ENCODE results near the gene CYTIP.

DNA sequence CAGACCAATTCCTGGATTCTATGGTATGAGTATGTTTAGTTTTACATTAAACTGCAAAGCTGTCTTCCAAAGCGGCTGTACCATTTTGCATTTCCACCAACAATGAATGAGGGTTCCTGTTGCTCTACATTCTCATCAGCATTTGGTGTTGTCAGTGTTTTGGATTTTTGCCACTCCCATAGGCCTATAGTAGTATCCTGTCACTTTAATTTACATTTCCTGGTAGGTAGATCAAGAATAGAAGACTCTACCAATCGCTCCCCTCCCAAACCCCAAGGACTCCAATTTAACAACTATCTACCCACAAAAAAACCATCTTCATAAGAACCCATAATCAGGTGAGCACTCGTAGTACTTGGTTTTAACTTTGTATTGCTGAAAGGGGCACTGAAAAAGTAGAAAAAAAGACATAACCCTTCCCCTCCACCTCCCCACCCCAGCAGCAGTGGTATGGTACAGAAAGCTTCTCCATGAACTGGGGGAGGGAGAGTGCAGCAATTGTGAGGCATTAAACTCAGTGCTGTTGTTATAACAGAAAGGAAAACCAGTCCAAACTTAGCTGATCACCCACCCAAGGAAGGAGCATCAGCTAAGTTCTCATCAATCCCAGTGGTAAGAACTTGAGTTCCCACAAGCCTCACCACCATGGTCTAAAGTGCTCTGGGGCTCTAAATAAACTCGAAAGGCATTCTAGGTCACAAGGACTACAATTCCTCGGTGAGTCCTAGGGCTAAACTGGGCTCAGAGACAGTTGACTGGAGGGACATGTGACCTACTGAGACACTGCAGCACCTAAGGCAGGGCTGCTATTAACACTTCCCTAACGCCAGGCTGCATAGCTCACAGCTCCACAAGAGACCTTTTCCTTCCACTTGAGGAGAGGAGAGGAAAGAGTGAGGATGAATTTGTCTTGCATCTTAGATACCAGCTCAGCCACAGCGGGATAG, 35.5 kb upstream of the CYTIP start:
- TF ChIP-seq, protein P1, sequence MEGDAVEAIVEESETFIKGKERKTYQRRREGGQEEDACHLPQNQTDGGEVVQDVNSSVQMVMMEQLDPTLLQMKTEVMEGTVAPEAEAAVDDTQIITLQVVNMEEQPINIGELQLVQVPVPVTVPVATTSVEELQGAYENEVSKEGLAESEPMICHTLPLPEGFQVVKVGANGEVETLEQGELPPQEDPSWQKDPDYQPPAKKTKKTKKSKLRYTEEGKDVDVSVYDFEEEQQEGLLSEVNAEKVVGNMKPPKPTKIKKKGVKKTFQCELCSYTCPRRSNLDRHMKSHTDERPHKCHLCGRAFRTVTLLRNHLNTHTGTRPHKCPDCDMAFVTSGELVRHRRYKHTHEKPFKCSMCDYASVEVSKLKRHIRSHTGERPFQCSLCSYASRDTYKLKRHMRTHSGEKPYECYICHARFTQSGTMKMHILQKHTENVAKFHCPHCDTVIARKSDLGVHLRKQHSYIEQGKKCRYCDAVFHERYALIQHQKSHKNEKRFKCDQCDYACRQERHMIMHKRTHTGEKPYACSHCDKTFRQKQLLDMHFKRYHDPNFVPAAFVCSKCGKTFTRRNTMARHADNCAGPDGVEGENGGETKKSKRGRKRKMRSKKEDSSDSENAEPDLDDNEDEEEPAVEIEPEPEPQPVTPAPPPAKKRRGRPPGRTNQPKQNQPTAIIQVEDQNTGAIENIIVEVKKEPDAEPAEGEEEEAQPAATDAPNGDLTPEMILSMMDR (IDR thresholded peaks at IDR 0.05; ENCODE audit: low read depth, low read length) = no peak
- no peak for TF ChIP-seq POLR2A (IDR thresholded peaks at IDR 0.05; ENCODE audit: extremely low read depth, insufficient read length)
